ENCODE measurements around the gene NGEF. TPM values are rescaled to one million over a fixed set of nuclear protein-coding genes. Genes with fewer than 3 reads are reported as not detected.

Gene NGEF
- total RNA-seq, 2 donors from 2014 or later, result 34.4 to 41.4 TPM

GRCh38 chr2:233047667-233048066 is 34.6 kb upstream of the NGEF start:
- intact Hi-C loops (cut with DNase I, micrococcal nuclease), result no loop called here
- no peak for ATAC-seq

DNA sequence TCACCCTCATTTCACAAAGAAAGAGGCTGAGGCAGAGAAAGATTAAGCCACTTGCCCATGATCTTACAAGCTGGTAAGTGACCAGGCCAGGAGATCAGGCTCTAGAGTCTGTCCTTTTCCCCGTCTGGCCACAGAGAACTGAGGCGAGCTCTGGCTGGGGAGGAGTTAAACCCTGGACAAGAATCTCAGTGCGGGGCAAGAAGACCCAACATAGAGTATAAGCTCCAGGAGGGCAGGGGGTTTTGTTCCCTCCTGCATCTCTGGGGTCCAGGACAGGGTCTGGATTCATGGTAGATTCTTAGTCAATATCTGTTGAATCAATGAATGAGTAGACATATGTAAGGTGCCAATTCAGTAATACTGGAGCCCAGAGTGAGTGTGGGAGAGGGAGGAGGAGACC is 34.1 kb upstream of the NGEF start:
- intact Hi-C loops (cut with DNase I, micrococcal nuclease), result no loop called here
- DNase-seq, result no peak

More at GRCh38 chr2:233047667-233048066, 34.6 kb upstream of the NGEF start:
- no peak for DNase-seq

DNA sequence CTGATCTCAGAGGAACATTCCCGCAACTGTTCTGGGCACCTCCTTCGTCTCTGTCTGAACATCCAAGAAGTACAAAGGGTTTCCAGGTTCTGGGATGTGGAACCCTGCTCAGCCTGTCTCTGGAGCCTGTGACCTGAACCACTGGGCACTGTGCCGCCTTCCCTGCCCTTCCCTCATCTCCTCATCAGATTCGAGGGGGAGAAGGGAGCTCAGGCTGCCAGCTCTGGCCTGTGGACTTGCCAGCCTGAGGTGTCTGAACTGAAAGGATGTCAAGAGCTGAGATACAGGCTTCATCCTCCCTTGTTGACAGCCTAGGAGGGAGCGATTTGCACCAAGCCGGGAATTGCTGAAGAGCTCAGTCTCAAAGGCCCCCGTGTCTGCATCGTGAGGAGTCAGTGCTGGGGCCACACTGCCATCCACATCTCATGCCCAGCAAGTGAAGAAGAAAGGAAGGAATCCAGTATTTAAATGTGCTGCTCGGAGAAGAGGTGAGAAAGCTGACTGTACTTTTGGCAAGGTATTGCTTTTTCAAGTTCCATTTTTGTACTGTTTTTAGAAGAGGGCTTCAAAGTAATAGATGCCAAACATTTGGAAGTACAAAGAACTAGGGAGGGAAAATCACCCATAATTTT is 32.0 kb upstream of the NGEF start:
- intact Hi-C loops (cut with DNase I, micrococcal nuclease), result no loop called here
- ATAC-seq (no peak), DNase-seq (no peak)

More for the DNA sequence above, 34.1 kb upstream of the NGEF start:
- no peak for ATAC-seq

DNA sequence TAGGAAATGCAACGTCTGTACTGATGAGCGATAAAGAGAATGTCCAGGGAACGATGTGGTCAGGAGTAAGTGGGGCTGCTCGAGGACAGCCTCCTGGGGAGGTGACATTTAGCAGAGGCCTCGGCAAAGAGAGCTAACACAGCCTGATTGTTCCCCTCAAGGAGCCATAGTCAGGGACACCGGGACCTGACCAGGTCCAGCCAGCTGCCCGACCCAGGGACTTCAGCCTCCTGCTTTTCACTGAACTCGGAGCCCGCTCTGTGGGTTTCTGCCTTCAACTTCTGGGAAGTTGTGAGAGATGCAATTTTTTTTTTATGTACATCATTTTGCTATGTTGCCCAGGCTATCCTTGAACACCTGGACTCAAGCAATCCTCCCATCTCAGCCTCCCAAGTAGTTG is 29.5 kb upstream of the NGEF start:
- intact Hi-C loops (cut with DNase I, micrococcal nuclease), result no loop called here
- ATAC-seq, result no peak
- no peak for DNase-seq

- DNase-seq (no peak), ATAC-seq (no peak)
Measured at GRCh38 chr2:233041722-233042323, 28.8 kb upstream of the NGEF start.

GRCh38 chr2:233040571-233040970 is 27.5 kb upstream of the NGEF start:
- ATAC-seq (no peak), DNase-seq (no peak)
- intact Hi-C loops (cut with DNase I, micrococcal nuclease), result no loop called here

More at GRCh38 chr2:233041722-233042323, 28.8 kb upstream of the NGEF start:
- intact Hi-C loops (cut with DNase I, micrococcal nuclease), result no loop called here

GRCh38 chr2:233039846-233040530 is 26.9 kb upstream of the NGEF start:
- ATAC-seq, result no peak
- intact Hi-C loops (cut with DNase I, micrococcal nuclease), result no loop called here
- no peak for DNase-seq

GRCh38 chr2:233039212-233039845 is 26.3 kb upstream of the NGEF start:
- DNase-seq, result no peak
- intact Hi-C loops (cut with DNase I, micrococcal nuclease), result no loop called here

DNA sequence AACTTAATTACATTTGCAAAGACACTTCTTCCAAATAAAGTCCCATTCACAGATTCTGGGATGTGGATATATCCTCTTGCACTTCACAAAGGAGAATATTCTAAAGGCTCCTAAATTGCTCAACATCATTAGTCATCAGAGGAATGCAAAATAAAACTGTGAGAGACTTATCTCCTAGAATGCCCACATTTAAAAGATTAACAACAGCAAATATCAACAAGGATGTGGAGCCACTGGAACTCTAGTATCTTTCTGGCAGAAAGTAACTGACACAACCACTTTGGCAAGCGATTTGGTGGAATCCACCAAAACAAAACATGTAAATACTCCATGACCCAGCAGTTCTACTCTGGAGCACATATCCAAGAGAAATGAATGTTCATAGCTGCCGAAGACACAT is 24.0 kb upstream of the NGEF start:
- intact Hi-C loops (cut with DNase I, micrococcal nuclease), result no loop called here
- ATAC-seq (no peak), DNase-seq (no peak)

More at GRCh38 chr2:233039212-233039845, 26.3 kb upstream of the NGEF start:
- ATAC-seq, result no peak

GRCh38 chr2:233036162-233036838 is 23.2 kb upstream of the NGEF start:
- DNase-seq (no peak), ATAC-seq (no peak)
- intact Hi-C loops (cut with DNase I, micrococcal nuclease), result no loop called here

- DNase-seq (no peak), ATAC-seq (no peak)
- intact Hi-C loops (cut with DNase I, micrococcal nuclease), result no loop called here
Measured at GRCh38 chr2:233035426-233036161, 22.5 kb upstream of the NGEF start.

DNA sequence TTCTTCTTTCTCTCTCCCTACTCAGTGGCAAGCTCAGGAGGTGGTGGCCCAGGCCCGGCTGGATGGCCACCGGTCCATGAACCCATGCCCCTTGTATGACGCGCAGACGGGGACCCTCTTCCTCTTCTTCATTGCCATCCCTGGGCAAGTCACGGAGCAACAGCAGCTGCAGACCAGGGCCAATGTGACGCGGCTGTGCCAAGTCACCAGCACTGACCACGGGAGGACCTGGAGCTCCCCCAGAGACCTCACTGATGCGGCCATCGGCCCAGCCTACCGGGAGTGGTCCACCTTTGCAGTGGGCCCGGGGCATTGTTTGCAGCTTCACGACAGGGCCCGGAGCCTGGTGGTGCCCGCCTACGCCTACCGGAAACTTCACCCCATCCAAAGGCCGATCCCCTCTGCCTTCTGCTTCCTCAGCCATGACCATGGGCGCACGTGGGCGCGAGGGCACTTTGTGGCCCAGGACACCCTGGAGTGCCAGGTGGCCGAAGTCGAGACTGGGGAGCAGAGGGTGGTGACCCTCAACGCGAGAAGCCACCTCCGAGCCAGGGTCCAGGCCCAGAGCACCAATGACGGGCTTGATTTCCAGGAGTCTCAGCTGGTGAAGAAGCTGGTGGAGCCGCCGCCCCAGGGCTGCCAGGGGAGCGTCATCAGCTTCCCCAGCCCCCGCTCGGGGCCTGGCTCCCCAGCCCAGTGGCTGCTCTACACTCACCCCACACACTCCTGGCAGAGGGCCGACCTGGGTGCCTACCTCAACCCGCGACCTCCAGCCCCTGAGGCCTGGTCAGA is 21.2 kb upstream of the NGEF start:
- ATAC-seq (no peak), DNase-seq (no peak)
- intact Hi-C loops (cut with DNase I, micrococcal nuclease), result no loop called here

DNA sequence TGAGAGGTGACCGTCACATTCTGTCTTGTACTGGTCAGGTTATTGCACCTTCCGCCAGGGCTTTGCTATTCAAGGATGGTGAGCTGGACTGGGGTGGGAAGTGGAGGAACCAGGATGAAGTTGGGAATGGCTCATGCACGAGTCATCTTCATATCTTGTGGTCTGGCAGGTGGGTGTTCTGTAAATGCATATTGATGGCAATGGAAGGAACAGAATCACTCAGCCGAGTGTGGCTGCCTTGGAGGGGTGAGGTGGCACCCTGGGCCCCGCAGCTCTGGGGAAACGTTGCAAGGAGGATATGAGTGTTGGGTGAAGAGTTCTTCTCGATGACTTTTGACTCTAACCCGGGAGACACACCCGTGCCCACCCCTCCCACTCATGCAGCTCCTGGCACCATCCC is 20.6 kb upstream of the NGEF start:
- intact Hi-C loops (cut with DNase I, micrococcal nuclease), result no loop called here
- ATAC-seq (no peak), DNase-seq (no peak)

DNA sequence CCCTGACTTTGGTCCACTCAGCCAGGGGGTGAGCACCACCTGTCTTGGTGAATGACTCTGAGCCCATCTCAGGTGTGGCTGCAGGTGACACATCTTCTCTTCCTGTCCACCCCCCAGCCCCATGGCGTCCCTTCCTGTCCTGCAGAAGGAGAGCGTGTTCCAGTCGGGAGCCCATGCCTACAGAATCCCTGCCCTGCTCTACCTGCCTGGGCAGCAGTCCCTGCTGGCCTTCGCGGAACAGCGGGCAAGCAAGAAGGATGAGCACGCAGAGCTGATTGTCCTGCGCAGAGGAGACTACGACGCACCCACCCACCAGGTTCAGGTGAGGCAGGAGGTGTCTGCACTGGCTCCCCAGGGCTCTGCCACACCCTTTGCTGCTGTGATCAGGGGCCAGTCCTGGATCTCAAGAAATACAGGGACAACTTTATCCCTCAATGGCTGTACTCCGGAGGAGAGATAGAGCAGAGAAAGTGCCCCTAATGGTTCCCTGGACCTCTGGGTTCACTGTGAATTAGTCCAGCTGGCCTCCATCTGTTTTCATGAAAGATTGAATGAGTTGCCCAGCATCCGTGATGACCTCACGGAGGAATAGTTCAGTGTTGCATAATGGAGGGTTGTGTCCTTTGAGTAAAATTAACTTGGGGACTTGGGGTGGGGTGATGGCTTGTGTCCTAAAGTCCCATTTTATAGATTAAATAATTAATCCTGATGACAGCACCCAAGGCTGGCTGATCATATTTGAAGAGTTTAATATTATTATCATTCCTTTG is 19.7 kb upstream of the NGEF start, which contains the start of gene NEU2:
Gene NEU2, plus strand, starts transcription at position 122 of the 770 bp plus-strand sequence. Its CDS starts 0 bp downstream, at position 122.
- no peak for ATAC-seq
- intact Hi-C loops (cut with DNase I, micrococcal nuclease), result no loop called here
- no peak for DNase-seq

- intact Hi-C loops (cut with DNase I, micrococcal nuclease), result no loop called here
- DNase-seq (no peak), ATAC-seq (no peak)
Measured at GRCh38 chr2:233031556-233032500, 18.8 kb upstream of the NGEF start.

DNA sequence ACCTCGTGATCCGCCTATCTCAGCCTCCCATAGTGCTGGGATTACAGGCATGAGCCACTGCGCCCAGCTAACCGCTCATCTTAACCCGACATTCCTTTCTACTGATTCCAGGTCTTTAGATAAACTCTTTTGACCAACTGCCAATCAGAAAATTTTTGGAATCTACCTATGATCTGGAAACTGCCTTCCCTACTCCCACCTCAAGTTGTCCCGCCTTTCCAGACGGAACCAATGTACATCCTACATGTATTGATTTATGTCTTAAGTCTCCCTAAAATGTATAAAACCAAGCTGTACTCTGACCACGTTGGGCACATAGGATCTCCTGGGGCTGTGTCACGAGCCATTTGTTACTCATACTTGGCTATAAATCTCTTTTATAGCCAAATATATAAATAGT is 16.3 kb upstream of the NGEF start:
- ATAC-seq (peak; percentile 49), DNase-seq (no peak)
- intact Hi-C loops (cut with DNase I, micrococcal nuclease), result no loop called here

All from left colon (tissue), 2 donors.